Amniotic epithelial cell (primary cell): ENCODE measurements around the gene RASEF.

Experiments used
- DNase-seq: peaks from one replicate; pipeline ENCODE4 v3.0.0-alpha.2; 2010; ENCODE audit warnings: low read depth

Gene RASEF

GRCh38 chr9:83012922-83013838 lies 49.8 kb downstream of the RASEF start:
- DNase-seq = peak; percentile 21

DNA sequence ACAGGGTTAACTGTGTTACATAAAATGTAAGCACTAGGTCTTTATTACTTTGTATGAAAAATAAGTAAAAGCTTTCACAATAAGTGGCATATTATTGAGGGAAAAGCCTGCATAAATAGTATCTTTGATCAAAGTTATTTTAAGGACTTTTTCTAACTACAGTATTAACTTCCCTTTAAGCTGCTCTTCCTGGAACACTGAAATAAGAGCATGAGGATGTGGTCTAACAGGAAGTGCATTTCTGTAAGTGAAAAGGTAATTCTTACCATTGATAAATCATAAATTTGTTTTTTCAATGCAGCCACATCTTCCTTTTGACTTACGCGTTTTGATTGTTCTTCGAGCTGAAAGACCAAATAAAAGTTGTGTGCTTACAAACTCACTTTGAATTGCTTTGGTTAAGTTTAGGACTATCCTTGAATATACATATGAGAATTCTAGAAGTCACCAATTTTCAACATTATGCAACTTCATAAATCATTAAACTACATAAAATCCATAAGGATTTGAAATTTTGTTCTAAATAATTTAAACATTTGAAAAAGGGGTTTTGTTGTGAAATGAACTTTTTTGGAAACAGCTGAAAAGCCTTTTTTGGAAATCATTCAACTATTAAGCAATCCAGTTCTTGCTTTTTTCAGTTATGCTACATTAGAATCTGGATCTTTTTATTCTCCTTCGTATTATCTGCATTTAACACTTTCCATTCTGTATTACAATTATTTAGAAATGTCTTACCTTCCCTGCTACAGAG lies 50.6 kb downstream of the RASEF start:
- DNase-seq = no peak

DNA sequence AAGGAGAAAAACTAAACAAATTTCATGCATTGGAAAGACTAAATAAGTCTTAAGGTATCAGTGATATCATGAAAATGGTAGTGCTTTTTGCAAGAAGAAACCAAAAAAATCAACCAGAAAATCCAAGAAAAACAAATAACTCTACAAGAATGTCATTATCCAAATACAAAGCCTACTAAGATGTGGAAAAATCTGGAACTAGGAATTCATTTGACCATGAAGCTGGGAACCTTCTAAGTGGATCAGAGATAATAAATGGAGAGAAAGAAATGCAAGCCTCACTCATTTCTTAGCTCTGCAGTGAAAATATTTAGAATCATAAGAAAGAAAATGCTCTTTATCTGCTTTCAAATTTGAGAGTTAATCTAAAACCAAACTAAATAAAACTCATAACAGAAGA lies 51.3 kb downstream of the RASEF start:
- no peak for DNase-seq

DNA sequence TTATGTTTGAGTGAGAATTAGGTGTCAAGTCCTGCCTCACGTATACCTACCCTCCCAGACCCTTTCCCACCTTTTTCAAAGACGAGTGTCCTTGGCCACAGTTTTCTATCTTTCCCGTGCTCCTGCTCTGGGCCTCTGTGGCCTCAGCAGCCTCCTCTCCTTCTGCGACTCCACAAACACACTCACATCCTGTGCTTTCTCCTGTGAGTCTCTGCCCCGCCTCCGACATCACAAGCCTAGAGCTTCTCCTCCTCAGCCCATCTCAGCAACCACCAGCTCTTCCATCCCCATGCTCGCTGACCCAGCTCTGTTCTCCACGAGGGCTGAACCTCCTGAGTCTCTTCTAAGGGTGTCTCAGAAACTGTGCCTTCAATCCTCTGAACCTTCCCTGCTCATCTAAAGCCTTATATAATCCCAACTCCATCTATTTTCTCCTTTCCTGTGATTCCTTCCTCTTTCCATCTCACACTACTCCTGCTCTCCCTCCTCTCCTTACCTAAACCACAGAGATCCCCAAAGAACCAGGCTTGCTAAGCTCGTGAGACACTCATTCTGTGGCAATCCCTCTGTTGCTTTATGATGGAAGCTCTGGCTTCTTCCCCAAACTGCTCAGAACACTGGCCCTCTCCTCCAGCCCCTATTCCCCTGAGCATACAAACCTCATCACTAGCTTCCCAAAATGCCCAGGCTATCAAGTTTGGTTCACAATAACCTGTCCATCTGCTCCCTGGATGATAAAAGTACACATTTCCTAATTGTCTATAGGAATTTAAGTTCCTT lies 55.2 kb downstream of the RASEF start:
- no peak for DNase-seq

- no peak for DNase-seq
Measured at GRCh38 chr9:83006378-83006777, 56.6 kb downstream of the RASEF start.

DNA sequence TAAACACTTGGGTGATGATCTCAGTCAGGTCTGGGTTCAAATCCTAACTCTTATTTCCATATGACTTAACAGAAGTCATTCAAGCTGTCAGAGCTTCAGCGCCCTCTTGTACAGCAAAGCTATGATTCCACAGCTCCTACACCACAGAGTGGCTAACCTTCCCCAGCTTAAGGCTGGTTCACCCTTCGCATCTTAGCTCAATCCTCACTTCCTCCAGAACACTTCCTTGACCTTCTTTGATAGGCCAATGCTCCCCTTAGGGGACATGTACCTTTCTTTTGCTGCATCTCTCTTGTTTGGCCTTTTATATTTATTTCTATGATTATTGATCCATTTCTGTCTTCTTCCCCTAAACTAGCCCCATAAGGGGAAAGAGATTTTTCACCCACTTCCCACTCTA lies 57.0 kb downstream of the RASEF start:
- no peak for DNase-seq

DNA sequence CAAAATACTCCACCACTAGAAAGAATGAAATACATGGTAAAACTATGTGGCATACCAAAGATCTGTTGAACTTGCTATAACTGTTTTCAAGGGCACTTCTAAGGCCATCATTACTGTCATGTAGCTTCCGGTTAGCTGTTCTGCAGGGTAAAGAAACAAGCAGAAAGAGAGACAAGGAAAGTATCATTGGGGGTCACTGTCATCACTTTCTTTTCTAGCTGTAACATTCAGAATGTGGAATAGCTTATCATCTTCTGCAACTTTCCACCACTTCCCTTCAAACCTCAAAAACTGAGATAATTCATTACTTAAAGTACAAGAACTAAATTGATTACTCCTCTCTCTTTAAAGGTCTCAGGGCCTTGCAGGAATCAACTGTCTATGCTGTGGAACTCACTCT lies 57.6 kb downstream of the RASEF start:
- no peak for DNase-seq

GRCh38 chr9:83002329-83002728 lies 60.6 kb downstream of the RASEF start:
- DNase-seq = no peak

GRCh38 chr9:83000765-83001164 lies 62.2 kb downstream of the RASEF start:
- no peak for DNase-seq

GRCh38 chr9:82998409-82998808 lies 64.5 kb downstream of the RASEF start:
- DNase-seq = no peak

DNA sequence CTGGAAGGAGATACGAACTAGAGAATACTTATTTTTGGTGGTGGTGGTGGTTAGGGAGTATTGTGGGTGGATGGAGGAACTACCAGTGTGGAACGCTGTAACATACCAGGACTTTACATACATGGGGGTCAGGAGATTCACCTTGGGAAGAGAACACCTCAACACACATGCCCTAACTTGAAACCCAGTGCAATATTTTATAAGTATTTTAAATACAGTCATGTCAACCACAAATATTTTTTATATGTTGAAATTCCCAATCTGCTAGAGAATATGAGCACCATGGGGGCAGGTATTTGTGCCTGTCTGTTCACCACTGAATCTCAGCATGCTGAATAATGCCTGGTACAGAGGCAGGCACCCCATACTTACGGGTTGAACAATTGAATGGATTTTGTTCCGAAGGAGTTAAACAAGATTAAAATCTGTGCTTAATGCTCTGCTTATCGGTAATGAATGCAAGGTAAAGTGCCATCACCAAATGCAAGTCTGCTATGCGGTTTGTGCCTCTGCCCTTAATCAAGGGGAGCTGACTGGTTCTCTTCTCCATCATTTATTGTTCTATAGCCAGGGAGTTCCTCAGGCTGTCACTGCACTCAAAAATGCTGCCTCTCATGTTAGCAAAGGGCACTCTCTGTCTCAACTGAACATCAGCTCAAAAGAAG lies 65.3 kb downstream of the RASEF start:
- no peak for DNase-seq

GRCh38 chr9:82996941-82997340 lies 66.0 kb downstream of the RASEF start:
- DNase-seq = peak; percentile 75

GRCh38 chr9:82993856-82994605 lies 68.9 kb downstream of the RASEF start:
- DNase-seq = no peak

DNA sequence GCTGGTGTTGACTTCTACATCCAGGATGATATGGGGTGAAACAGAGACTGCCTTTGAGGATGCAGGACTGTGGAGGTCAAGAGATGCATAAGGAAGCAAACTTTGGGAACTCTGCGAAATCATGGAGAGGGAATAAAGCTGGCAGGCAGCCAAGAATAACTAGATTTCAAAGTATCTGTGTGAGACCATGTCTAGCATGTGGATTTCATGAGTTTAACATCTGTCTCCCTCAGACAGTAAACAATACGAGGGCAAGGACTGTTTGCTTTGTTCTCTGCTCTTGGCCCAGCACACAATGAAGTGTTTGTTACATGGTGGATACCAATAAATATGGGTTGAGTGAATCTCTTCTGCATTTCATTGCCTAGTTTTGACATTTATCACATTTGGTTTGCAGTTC lies 71.3 kb downstream of the RASEF start:
- DNase-seq = no peak

DNA sequence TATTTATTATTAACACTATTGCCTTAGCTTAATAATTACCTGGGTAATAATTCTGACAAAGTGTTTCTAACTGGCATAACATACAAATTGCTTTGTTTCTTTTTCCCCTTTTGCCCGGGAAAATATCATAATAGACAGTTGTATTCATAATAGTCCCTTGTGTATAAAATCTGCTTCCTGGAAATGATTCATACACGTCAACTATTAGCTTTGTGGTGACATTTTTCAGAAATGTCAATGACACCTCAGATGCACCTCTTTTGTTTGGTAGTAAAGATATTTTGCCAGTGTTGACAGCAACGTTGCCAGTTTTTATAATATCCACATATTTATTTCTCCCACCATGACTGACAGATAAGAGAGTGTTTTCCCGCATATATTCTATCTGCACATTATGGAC lies 73.0 kb downstream of the RASEF start:
- no peak for DNase-seq

DNA sequence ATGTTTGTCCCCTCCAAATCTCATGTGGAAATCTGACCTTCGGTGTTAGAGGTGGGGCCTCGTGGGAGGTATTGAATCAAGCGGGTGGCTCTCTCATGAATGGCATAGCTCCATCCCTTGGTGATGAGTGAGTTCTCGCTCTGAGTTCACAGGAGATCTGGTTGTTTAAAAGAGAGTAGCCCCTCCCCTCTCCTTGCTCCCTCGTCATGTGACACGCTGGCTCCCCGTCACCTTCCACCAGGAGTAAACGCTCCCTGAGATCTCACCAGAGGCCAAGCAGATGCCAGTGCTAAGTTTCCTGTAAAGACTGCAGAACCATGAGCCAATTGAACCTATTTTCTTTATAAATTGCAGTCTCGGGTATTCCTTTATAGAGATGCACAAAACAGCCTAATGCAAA lies 74.5 kb downstream of the RASEF start:
- no peak for DNase-seq

DNA sequence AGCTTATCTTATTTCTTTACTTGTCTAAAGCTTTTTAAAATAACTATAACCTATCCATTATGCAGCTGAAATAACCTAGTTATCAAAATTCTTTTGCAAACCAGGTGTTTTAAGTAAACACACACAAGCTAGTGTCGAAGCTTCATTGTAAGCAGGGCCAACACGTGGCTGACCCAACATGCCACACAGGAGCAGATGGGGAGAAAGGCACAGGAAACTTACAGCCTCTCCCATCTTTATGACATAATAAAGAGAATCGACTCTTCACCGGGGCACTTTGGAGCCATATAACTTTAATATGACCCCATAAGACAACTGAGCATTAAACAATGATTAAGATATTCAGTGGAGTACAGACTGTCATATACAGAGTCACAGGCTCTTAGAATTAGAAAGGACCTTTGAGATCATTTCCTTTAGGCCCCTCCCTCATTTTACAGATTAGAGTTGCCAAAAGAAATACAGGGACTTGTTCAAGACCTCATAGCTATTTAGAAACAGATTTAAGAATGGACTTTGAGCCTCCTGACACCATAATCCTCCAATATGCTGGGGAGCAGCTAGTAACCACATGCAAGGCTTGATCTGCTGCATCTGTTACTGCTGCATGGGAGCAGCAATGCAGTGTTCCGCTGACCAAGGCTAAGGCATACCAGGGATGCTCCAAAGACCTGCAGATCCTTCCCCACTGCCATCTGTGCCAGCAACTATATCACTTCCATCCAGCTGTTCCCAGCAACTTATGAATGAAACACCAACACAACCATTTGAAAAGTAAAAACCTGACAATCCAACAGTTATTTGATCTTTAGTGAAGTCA lies 75.4 kb downstream of the RASEF start:
- DNase-seq = no peak

- no peak for DNase-seq
Measured at GRCh38 chr9:82981552-82981951, 81.4 kb downstream of the RASEF start.

DNA sequence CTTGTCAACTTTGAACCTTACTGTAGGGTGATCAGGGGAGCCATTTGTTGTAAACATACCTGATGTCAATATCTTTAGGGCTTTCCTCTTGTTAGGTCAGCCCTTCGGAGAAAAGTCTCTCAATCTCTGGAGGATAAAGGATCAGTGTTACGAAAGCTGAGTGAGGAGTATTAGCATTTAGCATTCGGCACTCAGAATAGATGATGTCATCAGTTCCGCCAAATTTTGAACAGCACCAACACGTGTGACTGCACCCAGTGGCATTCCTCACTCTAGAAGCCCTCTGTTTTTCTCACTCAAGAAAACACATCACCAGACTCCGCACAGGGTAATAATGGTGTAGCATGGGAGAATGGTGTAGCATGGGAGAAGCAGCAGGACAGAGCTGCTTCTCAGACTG lies 87.8 kb downstream of the RASEF start:
- DNase-seq = no peak

- no peak for DNase-seq
Measured at GRCh38 chr9:82972446-82972845, 90.5 kb downstream of the RASEF start.
